ENCODE results near the gene DIABLO. TPM values are rescaled to one million over a fixed set of nuclear protein-coding genes. Genes with fewer than 3 reads are reported as not detected.

Gene DIABLO
- total and polyA plus RNA-seq, 8 donors, result 34.6 to 63.8 (median 55.3) TPM

GRCh38 chr12:122160761-122161160, 65.1 kb downstream of the DIABLO start:
- H3K9me3 ChIP-seq, result no peaks in the 10 kb centered on the region
- H3K4me3 ChIP-seq, result no peak overlapping the region
- intact Hi-C loops (cut with DNase I), result no loop called here
- ATAC-seq (no peak), DNase-seq (no peak)
- H3K36me3 ChIP-seq, result no peaks in the 10 kb centered on the region
- no peaks in the 10 kb centered on the region for H3K4me1 ChIP-seq
- TF ChIP-seq, protein P1, sequence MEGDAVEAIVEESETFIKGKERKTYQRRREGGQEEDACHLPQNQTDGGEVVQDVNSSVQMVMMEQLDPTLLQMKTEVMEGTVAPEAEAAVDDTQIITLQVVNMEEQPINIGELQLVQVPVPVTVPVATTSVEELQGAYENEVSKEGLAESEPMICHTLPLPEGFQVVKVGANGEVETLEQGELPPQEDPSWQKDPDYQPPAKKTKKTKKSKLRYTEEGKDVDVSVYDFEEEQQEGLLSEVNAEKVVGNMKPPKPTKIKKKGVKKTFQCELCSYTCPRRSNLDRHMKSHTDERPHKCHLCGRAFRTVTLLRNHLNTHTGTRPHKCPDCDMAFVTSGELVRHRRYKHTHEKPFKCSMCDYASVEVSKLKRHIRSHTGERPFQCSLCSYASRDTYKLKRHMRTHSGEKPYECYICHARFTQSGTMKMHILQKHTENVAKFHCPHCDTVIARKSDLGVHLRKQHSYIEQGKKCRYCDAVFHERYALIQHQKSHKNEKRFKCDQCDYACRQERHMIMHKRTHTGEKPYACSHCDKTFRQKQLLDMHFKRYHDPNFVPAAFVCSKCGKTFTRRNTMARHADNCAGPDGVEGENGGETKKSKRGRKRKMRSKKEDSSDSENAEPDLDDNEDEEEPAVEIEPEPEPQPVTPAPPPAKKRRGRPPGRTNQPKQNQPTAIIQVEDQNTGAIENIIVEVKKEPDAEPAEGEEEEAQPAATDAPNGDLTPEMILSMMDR (IDR thresholded peaks at IDR 0.05), result no peak
- H3K27ac ChIP-seq, result no peak overlapping the region
- peaks cover 0 to 7% of the 10 kb centered on the region in 2 donors for H3K27me3 ChIP-seq

DNA sequence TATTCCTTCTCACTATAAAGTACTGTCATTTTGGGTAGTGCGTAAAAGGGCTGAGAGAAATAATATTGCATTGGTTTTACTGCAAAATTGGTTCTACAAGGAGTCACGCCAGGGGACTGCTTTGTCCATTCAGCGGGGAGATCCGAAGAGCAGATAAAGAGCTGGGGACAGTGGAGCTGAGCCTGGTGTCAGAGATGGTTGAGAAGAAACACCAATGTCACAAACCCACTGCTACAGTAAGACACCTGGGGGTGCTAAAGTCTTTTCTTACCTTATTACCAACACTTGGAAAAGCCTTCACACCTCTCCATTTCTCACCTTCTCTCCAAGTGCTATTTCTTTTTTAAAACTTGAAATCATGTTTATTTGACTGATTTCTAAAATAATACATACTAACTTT, 66.0 kb downstream of the DIABLO start:
- Histone ChIP-seq H3K27me3 (peaks cover 0 to 7% of the 10 kb centered on the region in 2 donors), H3K9me3 (no peaks in the 10 kb centered on the region), H3K27ac (no peak overlapping the region), H3K4me3 (no peak overlapping the region), H3K36me3 (no peaks in the 10 kb centered on the region), H3K4me1 (no peaks in the 10 kb centered on the region)
- ATAC-seq (no peak), DNase-seq (no peak)
- intact Hi-C loops (cut with DNase I), result no loop called here
- TF ChIP-seq, protein P1 (IDR thresholded peaks at IDR 0.05), result no peak

- TF ChIP-seq, protein P1 (IDR thresholded peaks at IDR 0.05), result no peak
- DNase-seq (no peak), ATAC-seq (no peak)
- Histone ChIP-seq H3K4me1 (no peaks in the 10 kb centered on the region), H3K27ac (no peak overlapping the region), H3K9me3 (no peaks in the 10 kb centered on the region), H3K27me3 (no peaks in the 10 kb centered on the region), H3K36me3 (no peaks in the 10 kb centered on the region), H3K4me3 (no peak overlapping the region)
- intact Hi-C loops (cut with DNase I), result no loop called here
Observed at GRCh38 chr12:122158700-122159285, 67.1 kb downstream of the DIABLO start.

Other genes starting within 250 kb of the DIABLO start
- gene BCL7A, start 204.2 kb downstream of the DIABLO start, total RNA-seq, result 10 to 100 TPM in 1 of 2 donors, 1 to 10 TPM in 1; 7.0 to 11.1 TPM
- gene BCL7A, start 204.2 kb downstream of the DIABLO start, polyA plus RNA-seq (ENCODE audit: insufficient read length in 6 of 6), result 10 to 100 TPM; 15.9 to 18.4 (median 17.3) TPM
- 10 to 100 TPM; 48.1 to 62.6 TPM for gene MLXIP, start 147.3 kb downstream of the DIABLO start, total RNA-seq
- 10 to 100 TPM; 72.8 to 98.7 (median 81.7) TPM for gene MLXIP, start 147.3 kb downstream of the DIABLO start, polyA plus RNA-seq (ENCODE audit: insufficient read length in 6 of 6)
- gene IL31, start 51.8 kb downstream of the DIABLO start, total RNA-seq, result not detected
- not detected for gene IL31, start 51.8 kb downstream of the DIABLO start, polyA plus RNA-seq (ENCODE audit: insufficient read length in 6 of 6)
- gene LRRC43, start 42.9 kb downstream of the DIABLO start, total RNA-seq, result 1 to 10 TPM in 1 of 2 donors, under 1 TPM in 1; 0.70 to 2.1 TPM
- 1 to 10 TPM; 1.3 to 3.3 (median 2.6) TPM for gene LRRC43, start 42.9 kb downstream of the DIABLO start, polyA plus RNA-seq (ENCODE audit: insufficient read length in 6 of 6)
- gene B3GNT4, start 22.3 kb downstream of the DIABLO start, total RNA-seq, result under 1 TPM; 0.23 to 0.42 TPM
- gene B3GNT4, start 22.3 kb downstream of the DIABLO start, polyA plus RNA-seq (ENCODE audit: insufficient read length in 6 of 6), result 1 to 10 TPM in 3 of 6 donors, under 1 TPM in 3; 0.22 to 1.6 (median 1.1) TPM
- 10 to 100 TPM; 18.7 to 21.4 TPM for gene VPS33A, start 40.4 kb upstream of the DIABLO start, total RNA-seq
- 10 to 100 TPM; 13.3 to 17.2 (median 16.3) TPM for gene VPS33A, start 40.4 kb upstream of the DIABLO start, polyA plus RNA-seq (ENCODE audit: insufficient read length in 6 of 6)
- gene CLIP1, start 196.6 kb upstream of the DIABLO start, total RNA-seq, result 100 to 1,000 TPM in 1 of 2 donors, 10 to 100 TPM in 1; 85.1 to 104 TPM
- 10 to 100 TPM; 31.2 to 34.2 (median 32.7) TPM for gene CLIP1, start 196.6 kb upstream of the DIABLO start, polyA plus RNA-seq (ENCODE audit: insufficient read length in 6 of 6)

Measured in left lung (tissue), 10 donors.